Suprapubic skin (tissue), 4 donors: ENCODE measurements around the gene UBE2Z. TPM values are rescaled to one million over a fixed set of nuclear protein-coding genes. Genes with fewer than 3 reads are reported as not detected.
"Not testable (repeated sequence)": the region's sequence is repeated elsewhere in the genome, so short reads cannot be mapped to it uniquely, and the experiment has no call there.

Experiments used
- DNase-seq, 2 donors: peaks; one replicate each; pipeline ENCODE4 v3.0.0-alpha.2; 2019; ENCODE audit warnings: low spot score in 2 of 2
- H3K27ac ChIP-seq: fragments of 200-600 bp; sonication (generic); one replicate; pipeline ENCODE4 v1.5.1; 2019
- H3K27me3 ChIP-seq: fragments of 200-600 bp; sonication (generic); one replicate; pipeline ENCODE4 v1.5.1; 2019
- H3K36me3 ChIP-seq: fragments of 200-600 bp; sonication (generic); one replicate; pipeline ENCODE4 v1.5.1; 2019
- H3K4me1 ChIP-seq: fragments of 200-600 bp; sonication (generic); one replicate; pipeline ENCODE4 v1.5.1; 2019
- H3K4me3 ChIP-seq: fragments of 200-600 bp; sonication (generic); one replicate; pipeline ENCODE4 v1.5.1; 2019; ENCODE audit warnings: mild to moderate bottlenecking
- H3K9me3 ChIP-seq: fragments of 200-600 bp; sonication (generic); one replicate; pipeline ENCODE4 v1.5.1; 2019
- EP300 ChIP-seq: sonication (generic); formaldehyde crosslinking; IDR thresholded peaks from one replicate; pipeline ENCODE4 v1.6.1; 2017; ENCODE audit warnings: antibody characterized with exemption
- POLR2A ChIP-seq, 2 donors: fragments of 450-650 bp; IDR thresholded peaks; one replicate each; pipeline ENCODE4 v1.6.1; 2017; ENCODE audit warnings: antibody characterized with exemption in 2 of 2, mild to moderate bottlenecking in 2 of 2, moderate library complexity in 2 of 2
- POLR2AphosphoS5 ChIP-seq, 3 donors: sonication (generic); formaldehyde crosslinking; IDR thresholded peaks; one replicate each; pipeline ENCODE4 v1.6.1; 2017; ENCODE audit warnings: antibody characterized with exemption in 3 of 3
- WGBS: methylation state at CpG from one replicate; pipeline ENCODE4 v1.1.5; 2018; 5-methylcytosine and 5-hydroxymethylcytosine counted together
- total RNA-seq, 4 donors: library from RNA; depleted of rRNA; stranded (reverse); fragments of >200 nt; gene quantifications; one replicate each; pipeline ENCODE4 v1.1.0, GENCODE V29; 2016
- TF ChIP-seq, protein P1 (sequence below), 2 donors: fragments of 200-600 bp in 1 of 2; fragments of 450-650 bp in 1 of 2; sonication (generic) in 1 of 2; IDR thresholded peaks; one replicate each; pipeline ENCODE4 v1.5.1; 2016 to 2019; ENCODE audit warnings: antibody characterized with exemption in 2 of 2, mild to moderate bottlenecking in 1 of 2, moderate library complexity in 1 of 2

The UBE2Z gene
- total RNA-seq, 4 donors from 2014 or later: 57.2 to 73.2 (median 69.7) TPM

- WGBS: 72% methylated on average over 6 of the region's 6 CpGs
- Histone ChIP-seq H3K27me3 (no peaks in the 10 kb centered on the region), H3K4me3 (no peak overlapping the region), H3K36me3 (peaks cover 96% of the 10 kb centered on the region), H3K9me3 (no peaks in the 10 kb centered on the region), H3K4me1 (peaks cover 3% of the 10 kb centered on the region), H3K27ac (no peak overlapping the region)
- TF ChIP-seq POLR2A (IDR thresholded peaks at IDR 0.05) (no peak), EP300 (no peak), POLR2AphosphoS5 (IDR thresholded peaks at IDR 0.05) (no peak)
- TF ChIP-seq, protein P1, sequence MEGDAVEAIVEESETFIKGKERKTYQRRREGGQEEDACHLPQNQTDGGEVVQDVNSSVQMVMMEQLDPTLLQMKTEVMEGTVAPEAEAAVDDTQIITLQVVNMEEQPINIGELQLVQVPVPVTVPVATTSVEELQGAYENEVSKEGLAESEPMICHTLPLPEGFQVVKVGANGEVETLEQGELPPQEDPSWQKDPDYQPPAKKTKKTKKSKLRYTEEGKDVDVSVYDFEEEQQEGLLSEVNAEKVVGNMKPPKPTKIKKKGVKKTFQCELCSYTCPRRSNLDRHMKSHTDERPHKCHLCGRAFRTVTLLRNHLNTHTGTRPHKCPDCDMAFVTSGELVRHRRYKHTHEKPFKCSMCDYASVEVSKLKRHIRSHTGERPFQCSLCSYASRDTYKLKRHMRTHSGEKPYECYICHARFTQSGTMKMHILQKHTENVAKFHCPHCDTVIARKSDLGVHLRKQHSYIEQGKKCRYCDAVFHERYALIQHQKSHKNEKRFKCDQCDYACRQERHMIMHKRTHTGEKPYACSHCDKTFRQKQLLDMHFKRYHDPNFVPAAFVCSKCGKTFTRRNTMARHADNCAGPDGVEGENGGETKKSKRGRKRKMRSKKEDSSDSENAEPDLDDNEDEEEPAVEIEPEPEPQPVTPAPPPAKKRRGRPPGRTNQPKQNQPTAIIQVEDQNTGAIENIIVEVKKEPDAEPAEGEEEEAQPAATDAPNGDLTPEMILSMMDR (IDR thresholded peaks at IDR 0.05): no peak
- no peak for DNase-seq
Measured at GRCh38 chr17:48928876-48929811, 20.9 kb downstream of the UBE2Z start.

GRCh38 chr17:48929812-48930165, 21.6 kb downstream of the UBE2Z start:
- TF ChIP-seq EP300 (no peak), POLR2AphosphoS5 (IDR thresholded peaks at IDR 0.05) (no peak), POLR2A (IDR thresholded peaks at IDR 0.05) (no peak)
- TF ChIP-seq, protein P1 (IDR thresholded peaks at IDR 0.05): no peak
- Histone ChIP-seq H3K4me1 (peaks cover 3% of the 10 kb centered on the region), H3K36me3 (peaks cover 96% of the 10 kb centered on the region), H3K27ac (no peak overlapping the region), H3K9me3 (no peaks in the 10 kb centered on the region), H3K27me3 (no peaks in the 10 kb centered on the region), H3K4me3 (no peak overlapping the region)
- WGBS: 45% methylated on average over 1 of the region's 1 CpG
- DNase-seq: no peak

DNA sequence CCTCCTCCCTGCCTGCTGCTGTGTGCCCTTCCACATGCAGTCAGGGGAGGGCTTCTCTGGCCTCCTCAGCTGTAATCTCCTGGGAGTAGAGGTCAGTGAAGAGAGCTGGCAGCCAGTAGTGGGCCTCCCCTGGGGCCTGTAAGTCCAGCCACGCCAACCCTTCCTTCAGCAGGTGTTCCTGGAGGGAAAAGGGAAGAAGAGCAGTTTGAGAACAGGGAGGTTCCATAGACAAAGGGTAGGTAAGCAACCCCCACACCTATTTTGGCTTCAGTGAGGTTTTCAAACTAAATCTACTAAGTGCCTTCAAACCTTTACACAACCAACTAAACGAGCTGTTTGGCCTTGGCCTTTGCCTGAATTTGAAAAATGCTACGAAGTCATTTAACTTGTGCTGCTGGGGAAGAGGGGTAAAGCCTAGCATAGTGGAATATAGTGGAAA, 22.2 kb downstream of the UBE2Z start:
- 59% methylated on average over 3 of the region's 3 CpGs for WGBS

DNA sequence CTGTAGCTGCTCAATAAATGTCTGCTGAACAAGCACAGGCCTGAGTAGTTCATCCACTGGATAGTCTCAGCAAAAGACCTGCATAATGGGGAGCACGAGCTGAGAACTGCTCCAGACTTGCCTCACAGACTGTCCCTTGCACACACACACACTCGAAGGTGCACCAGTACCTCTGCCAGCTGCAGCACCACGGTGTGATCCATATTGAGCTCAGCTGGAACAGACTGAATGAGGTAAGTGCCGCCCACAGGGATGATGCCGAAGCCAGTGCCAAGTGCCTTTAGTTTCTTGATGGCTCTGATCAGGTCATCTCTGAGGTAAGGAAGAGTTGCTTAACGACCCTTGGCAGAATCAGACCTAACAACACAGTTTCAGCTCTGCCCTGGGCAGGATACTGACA, 24.8 kb downstream of the UBE2Z start:
- H3K27me3 ChIP-seq: no peaks in the 10 kb centered on the region
- TF ChIP-seq, protein P1 (IDR thresholded peaks at IDR 0.05): no peak
- TF ChIP-seq EP300: no peak
- no peak for TF ChIP-seq POLR2AphosphoS5 (IDR thresholded peaks at IDR 0.05)
- TF ChIP-seq POLR2A (IDR thresholded peaks at IDR 0.05): no peak
- H3K9me3 ChIP-seq: no peaks in the 10 kb centered on the region
- H3K4me1 ChIP-seq: peaks cover 3% of the 10 kb centered on the region
- DNase-seq: no peak
- H3K27ac ChIP-seq: no peak overlapping the region
- WGBS: 89% methylated on average over 3 of the region's 6 CpGs
- no peak overlapping the region for H3K4me3 ChIP-seq
- peaks cover 95% of the 10 kb centered on the region for H3K36me3 ChIP-seq

More for the DNA sequence above, 22.2 kb downstream of the UBE2Z start:
- H3K9me3 ChIP-seq: no peaks in the 10 kb centered on the region
- H3K36me3 ChIP-seq: peaks cover 94% of the 10 kb centered on the region
- no peak for TF ChIP-seq POLR2A (IDR thresholded peaks at IDR 0.05)
- TF ChIP-seq EP300: no peak
- TF ChIP-seq, protein P1 (IDR thresholded peaks at IDR 0.05): no peak
- TF ChIP-seq POLR2AphosphoS5 (IDR thresholded peaks at IDR 0.05): no peak
- H3K27ac ChIP-seq: no peak overlapping the region
- peaks cover 3% of the 10 kb centered on the region for H3K4me1 ChIP-seq
- no peaks in the 10 kb centered on the region for H3K27me3 ChIP-seq
- no peak overlapping the region for H3K4me3 ChIP-seq
- no peak for DNase-seq

GRCh38 chr17:48944515-48945260, 36.5 kb downstream of the UBE2Z start, which contains the start of gene SNF8:
SNF8 (minus strand) TSS chr17:48944842; CDS start chr17:48944734, 108 bp downstream.
- Histone ChIP-seq H3K4me3 (peak within 1 kb of the TSS; percentile 96), H3K27me3 (peaks cover 3% of the 10 kb centered on the region), H3K36me3 (peaks cover 14% of the 10 kb centered on the region), H3K9me3 (no peaks in the 10 kb centered on the region), H3K27ac (peak within 1 kb of the TSS; percentile 89), H3K4me1 (peaks cover 28% of the 10 kb centered on the region)
- TF ChIP-seq POLR2AphosphoS5 (IDR thresholded peaks at IDR 0.05) (peak; percentile 37 to 90 (median 86)), POLR2A (IDR thresholded peaks at IDR 0.05) (peak in 1 of 2 donors; percentile 77), EP300 (no peak)
- TF ChIP-seq, protein P1 (IDR thresholded peaks at IDR 0.05): no peak
- peak; percentile 93 to 95 for DNase-seq
- 11% methylated on average over 9 of the region's 55 CpGs for WGBS

DNA sequence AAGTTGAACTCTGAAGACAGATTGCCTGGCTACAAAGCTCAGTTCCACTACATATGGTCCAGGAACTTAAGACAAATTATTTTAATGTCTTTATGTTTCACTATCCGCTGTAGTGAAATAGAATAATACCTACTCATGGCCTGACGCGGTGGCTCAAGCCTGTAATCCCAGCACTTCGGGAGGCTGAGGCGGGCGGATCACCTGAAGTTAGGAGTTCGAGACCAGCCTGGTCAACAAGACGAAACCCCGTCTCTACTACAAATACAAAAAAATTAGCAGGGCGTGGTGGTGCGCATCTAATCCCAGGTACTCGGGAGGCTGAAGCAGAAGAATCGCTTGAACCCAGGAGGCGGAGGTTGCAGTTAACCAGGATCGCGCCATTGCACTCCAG, 37.0 kb downstream of the UBE2Z start:
- Histone ChIP-seq H3K4me3 (peak overlapping the region; percentile 96), H3K27ac (peak overlapping the region; percentile 89), H3K4me1 (peaks cover 28% of the 10 kb centered on the region)
- not testable (repeated sequence) for H3K27me3 ChIP-seq, DNase-seq, H3K36me3 ChIP-seq, H3K9me3 ChIP-seq
- 89% methylated on average over 16 of the region's 16 CpGs for WGBS
